Measurements from ENCODE around the gene ST6GAL1. TPM values are rescaled to one million over a fixed set of nuclear protein-coding genes. Genes with fewer than 3 reads are reported as not detected.

Gene ST6GAL1
- total and polyA plus RNA-seq, 2 of the 4 experiments (the other 2 are of a cell fraction) = 1.4 to 2.9 TPM

DNA sequence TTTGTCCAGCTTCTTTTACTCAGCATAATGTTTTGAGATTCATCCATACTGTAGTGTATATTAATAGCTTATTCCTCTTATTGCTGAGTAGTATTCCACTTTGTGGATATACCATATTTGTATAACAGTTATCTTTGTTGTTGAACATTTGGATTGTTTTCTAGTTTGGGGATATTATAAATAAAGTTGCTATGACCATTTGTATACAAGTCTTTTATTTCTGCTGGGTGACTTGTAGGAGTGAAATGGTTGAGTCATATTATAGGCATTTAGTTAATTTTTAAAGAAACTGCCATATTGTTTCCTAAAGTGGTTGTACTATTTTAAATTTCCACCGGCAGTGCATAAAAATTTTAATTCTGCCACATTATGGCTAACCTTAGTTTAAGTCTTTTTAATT is 155.6 kb downstream of the ST6GAL1 start:
- DNase-seq = no peak
- Histone ChIP-seq H2BK20ac (ENCODE audit: low read depth, low read length) (no peak overlapping the region), H3K18ac (ENCODE audit: low read depth, low read length) (no peak overlapping the region), H4K5ac (ENCODE audit: low read depth, low read length) (no peak overlapping the region), H2AFZ (replicated peaks; ENCODE audit: low read length, poor library complexity) (no peak overlapping the region), H3K4ac (ENCODE audit: low read depth, low read length) (no peak overlapping the region), H3K9me1 (ENCODE audit: insufficient read depth, low read length) (no peaks in the 10 kb centered on the region; the same call in 1 of the 2 replicates), H4K91ac (ENCODE audit: insufficient read depth, low read depth, low read length) (no peak overlapping the region), H3K14ac (replicated peaks; ENCODE audit: low read depth, low read length) (no peak overlapping the region), H4K8ac (ENCODE audit: low read depth in 2 of 2, low read length in 2 of 2) (no peak overlapping the region), H3K9me3 (ENCODE audit: control insufficient read depth, insufficient read depth, low read length) (no peaks in the 10 kb centered on the region), H3K9ac (ENCODE audit: low read depth, low read length) (no peak overlapping the region), H3K79me1 (ENCODE audit: low read depth in 1 of 2, low read length in 2 of 2) (no peaks in the 10 kb centered on the region), H3K4me1 (ENCODE audit: control insufficient read depth, insufficient read depth, low read length) (no peaks in the 10 kb centered on the region; the same call in 1 of the 2 replicates), H3K56ac (ENCODE audit: extremely low read depth, insufficient read depth, low read length) (no peak overlapping the region), H2BK15ac (ENCODE audit: low read depth, low read length) (no peak overlapping the region), H2AK5ac (ENCODE audit: low read depth, low read length) (no peak overlapping the region), H3K4me3 (ENCODE audit: insufficient read depth, low read depth, low read length) (no peak overlapping the region), H3K23ac (ENCODE audit: low read depth, low read length) (no peak overlapping the region), H4K20me1 (ENCODE audit: insufficient read depth, low read length) (no peaks in the 10 kb centered on the region), H3K36me3 (ENCODE audit: control insufficient read depth, insufficient read depth, low read length) (no peaks in the 10 kb centered on the region), H3K4me2 (ENCODE audit: low read depth, low read length) (no peak overlapping the region), H2BK5ac (ENCODE audit: low read depth, low read length, poor library complexity, severe bottlenecking) (no peak overlapping the region), H2BK120ac (ENCODE audit: low read depth, low read length) (no peak overlapping the region), H2AK9ac (replicated peaks; ENCODE audit: low read depth, low read length, poor library complexity) (no peak overlapping the region), H3K27me3 (ENCODE audit: control insufficient read depth, insufficient read depth, low read length) (no peaks in the 10 kb centered on the region), H3K27ac (ENCODE audit: insufficient read depth, low read length) (no peak overlapping the region)
- in situ Hi-C loops (cut with MboI; ENCODE audit: low sequenced_read_pairs) (no loop called here), intact Hi-C loops (cut with micrococcal nuclease) (no loop called here), dilution Hi-C loops (cut with HindIII; ENCODE audit: low sequenced_read_pairs, unreplicated experiment) (no loop called here)
- TF ChIP-seq SMC3 (IDR thresholded peaks at IDR 0.05; ENCODE audit: low read depth, low read length) = no peak
- TF ChIP-seq RFX5 (IDR thresholded peaks at IDR 0.05; ENCODE audit: low read depth, low read length) = no peak
- no peak for TF ChIP-seq RCOR1 (IDR thresholded peaks at IDR 0.05; ENCODE audit: insufficient replicate concordance, low read length)
- no peak for TF ChIP-seq POLR2A (IDR thresholded peaks at IDR 0.05; ENCODE audit: low read depth, low read length)
- no peak for TF ChIP-seq CHD1 (IDR thresholded peaks at IDR 0.05; ENCODE audit: low read depth, low read length)
- TF ChIP-seq MAZ (IDR thresholded peaks at IDR 0.05; ENCODE audit: borderline replicate concordance, low read depth, low read length) = no peak
- TF ChIP-seq MAFK (IDR thresholded peaks at IDR 0.05; ENCODE audit: low read depth, low read length) = no peak
- no peak for TF ChIP-seq CEBPB (IDR thresholded peaks at IDR 0.05; ENCODE audit: low read depth, low read length)
- no peak for TF ChIP-seq FOS (IDR thresholded peaks at IDR 0.05; ENCODE audit: low read depth, low read length)
- TF ChIP-seq, protein P1, sequence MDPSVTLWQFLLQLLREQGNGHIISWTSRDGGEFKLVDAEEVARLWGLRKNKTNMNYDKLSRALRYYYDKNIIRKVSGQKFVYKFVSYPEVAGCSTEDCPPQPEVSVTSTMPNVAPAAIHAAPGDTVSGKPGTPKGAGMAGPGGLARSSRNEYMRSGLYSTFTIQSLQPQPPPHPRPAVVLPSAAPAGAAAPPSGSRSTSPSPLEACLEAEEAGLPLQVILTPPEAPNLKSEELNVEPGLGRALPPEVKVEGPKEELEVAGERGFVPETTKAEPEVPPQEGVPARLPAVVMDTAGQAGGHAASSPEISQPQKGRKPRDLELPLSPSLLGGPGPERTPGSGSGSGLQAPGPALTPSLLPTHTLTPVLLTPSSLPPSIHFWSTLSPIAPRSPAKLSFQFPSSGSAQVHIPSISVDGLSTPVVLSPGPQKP (IDR thresholded peaks at IDR 0.05; ENCODE audit: borderline replicate concordance, low read depth, low read length) = no peak
- TF ChIP-seq, protein P2, sequence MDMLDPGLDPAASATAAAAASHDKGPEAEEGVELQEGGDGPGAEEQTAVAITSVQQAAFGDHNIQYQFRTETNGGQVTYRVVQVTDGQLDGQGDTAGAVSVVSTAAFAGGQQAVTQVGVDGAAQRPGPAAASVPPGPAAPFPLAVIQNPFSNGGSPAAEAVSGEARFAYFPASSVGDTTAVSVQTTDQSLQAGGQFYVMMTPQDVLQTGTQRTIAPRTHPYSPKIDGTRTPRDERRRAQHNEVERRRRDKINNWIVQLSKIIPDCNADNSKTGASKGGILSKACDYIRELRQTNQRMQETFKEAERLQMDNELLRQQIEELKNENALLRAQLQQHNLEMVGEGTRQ (IDR thresholded peaks at IDR 0.05; ENCODE audit: low read depth, low read length) = no peak
- ChIA-PET CTCF (no interaction called here), POLR2A (ENCODE audit: unreplicated experiment) (no interaction called here)
- BruUV-seq (replicated peaks) = no TSS peak
- no peak for ATAC-seq (ENCODE audit: low read depth)
- no CpG with 5 or more reads among the region's 1 CpG for WGBS, 2 experiments (ENCODE audit: extremely low coverage in 2 of 2, insufficient read length in 1 of 2)
